Gastroesophageal sphincter (tissue), 4 donors: Measurements from ENCODE around the gene BET1L. TPM values are rescaled to one million over a fixed set of nuclear protein-coding genes. Genes with fewer than 3 reads are reported as not detected.
"Not testable (repeated sequence)": the region's sequence is repeated elsewhere in the genome, so short reads cannot be mapped to it uniquely, and the experiment has no call there.

Experiments
- ATAC-seq: fragments of 150-250 bp; one replicate; pipeline ENCODE4 v1.9.1; 2016; ENCODE audit warnings: mild to moderate bottlenecking, moderate library complexity
- H3K27ac ChIP-seq, 4 donors: fragments of 200-600 bp; sonication (generic) in 3 of 4; 1 replicate in 3 of 4; 2 replicates in 1 of 4; pipeline ENCODE4 v1.5.1; 2016 to 2019
- H3K27me3 ChIP-seq: fragments of 200-600 bp; sonication (generic); one replicate; pipeline ENCODE4 v1.5.1; 2019
- H3K36me3 ChIP-seq, 2 donors: fragments of 200-600 bp; sonication (generic); one replicate each; pipeline ENCODE4 v1.5.1; 2019; ENCODE audit warnings: control low read depth in 1 of 2
- H3K4me1 ChIP-seq, 3 donors: fragments of 200-600 bp; sonication (generic); 1 replicate in 2 of 3; 2 replicates in 1 of 3; pipeline ENCODE4 v1.5.1; 2016 to 2019; ENCODE audit warnings: control low read depth in 2 of 3
- H3K4me3 ChIP-seq, 2 donors: fragments of 200-600 bp; sonication (generic); one replicate each; pipeline ENCODE4 v1.5.1; 2019; ENCODE audit warnings: mild to moderate bottlenecking in 1 of 2, moderate library complexity in 1 of 2
- H3K9me3 ChIP-seq, 3 donors: fragments of 200-600 bp; sonication (generic); one replicate each; pipeline ENCODE4 v1.5.1; 2017 to 2019; ENCODE audit warnings: control low read depth in 2 of 3
- EP300 ChIP-seq: sonication (generic); formaldehyde crosslinking; IDR thresholded peaks from one replicate; pipeline ENCODE4 v1.6.1; 2017; ENCODE audit warnings: antibody characterized with exemption, mild to moderate bottlenecking
- POLR2A ChIP-seq, 2 donors: fragments of 450-650 bp; IDR thresholded peaks; one replicate each; pipeline ENCODE4 v1.6.1; 2017; ENCODE audit warnings: antibody characterized with exemption in 2 of 2, mild to moderate bottlenecking in 2 of 2, moderate library complexity in 1 of 2
- POLR2AphosphoS5 ChIP-seq: sonication (generic); formaldehyde crosslinking; IDR thresholded peaks from one replicate; pipeline ENCODE4 v1.6.1; 2017; ENCODE audit warnings: antibody characterized with exemption
- WGBS, 2 donors: methylation state at CpG; one replicate each; pipeline ENCODE4 v1.1.5; 2018; ENCODE audit warnings: low coverage in 1 of 2; 5-methylcytosine and 5-hydroxymethylcytosine counted together
- total RNA-seq, 4 donors: library from RNA; depleted of rRNA; stranded (reverse); fragments of >200 nt; gene quantifications; one replicate each; pipeline ENCODE4 v1.1.0, GENCODE V29; 2016
- TF ChIP-seq, protein P1 (sequence below), 4 experiments: fragments of 200-600 bp in 2 of 4; fragments of 450-650 bp in 2 of 4; sonication (generic) in 1 of 4; IDR thresholded peaks; one replicate each; pipeline ENCODE4 v1.5.1; 2017 to 2019; ENCODE audit warnings: antibody characterized with exemption in 4 of 4, mild to moderate bottlenecking in 2 of 4, moderate library complexity in 2 of 4

The BET1L gene
- total RNA-seq, 4 donors from 2014 or later: 25.3 to 39.4 (median 27.6) TPM

DNA sequence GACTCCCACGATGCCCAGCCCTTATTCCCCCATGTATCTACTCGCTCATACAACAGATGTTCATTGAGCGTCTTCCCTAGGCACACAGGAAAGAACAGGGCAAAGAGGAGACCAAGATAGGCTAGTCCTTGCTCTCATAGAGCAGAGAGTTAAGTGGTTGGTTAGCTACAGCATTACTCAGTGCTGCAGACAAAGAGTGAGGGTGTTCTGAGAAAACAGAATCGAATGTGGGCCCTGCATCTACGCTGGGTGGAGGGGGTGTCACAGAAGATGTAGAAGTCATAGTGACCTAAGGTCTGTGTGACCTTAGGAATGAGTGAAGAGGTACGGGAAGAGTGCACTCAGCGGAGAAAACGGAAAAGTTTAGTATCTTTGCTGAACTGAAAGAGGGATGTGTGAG is 41.9 kb upstream of the BET1L start:
- Histone ChIP-seq H3K4me1 (no peaks in the 10 kb centered on the region), H3K36me3 (peaks cover 8 to 100% of the 10 kb centered on the region in 2 donors), H3K27ac (no peak overlapping the region), H3K4me3 (no peak overlapping the region), H3K9me3 (no peaks in the 10 kb centered on the region), H3K27me3 (no peaks in the 10 kb centered on the region)
- ATAC-seq: no peak
- TF ChIP-seq EP300 (no peak), POLR2A (IDR thresholded peaks at IDR 0.05) (no peak), POLR2AphosphoS5 (no peak)
- TF ChIP-seq, protein P1, sequence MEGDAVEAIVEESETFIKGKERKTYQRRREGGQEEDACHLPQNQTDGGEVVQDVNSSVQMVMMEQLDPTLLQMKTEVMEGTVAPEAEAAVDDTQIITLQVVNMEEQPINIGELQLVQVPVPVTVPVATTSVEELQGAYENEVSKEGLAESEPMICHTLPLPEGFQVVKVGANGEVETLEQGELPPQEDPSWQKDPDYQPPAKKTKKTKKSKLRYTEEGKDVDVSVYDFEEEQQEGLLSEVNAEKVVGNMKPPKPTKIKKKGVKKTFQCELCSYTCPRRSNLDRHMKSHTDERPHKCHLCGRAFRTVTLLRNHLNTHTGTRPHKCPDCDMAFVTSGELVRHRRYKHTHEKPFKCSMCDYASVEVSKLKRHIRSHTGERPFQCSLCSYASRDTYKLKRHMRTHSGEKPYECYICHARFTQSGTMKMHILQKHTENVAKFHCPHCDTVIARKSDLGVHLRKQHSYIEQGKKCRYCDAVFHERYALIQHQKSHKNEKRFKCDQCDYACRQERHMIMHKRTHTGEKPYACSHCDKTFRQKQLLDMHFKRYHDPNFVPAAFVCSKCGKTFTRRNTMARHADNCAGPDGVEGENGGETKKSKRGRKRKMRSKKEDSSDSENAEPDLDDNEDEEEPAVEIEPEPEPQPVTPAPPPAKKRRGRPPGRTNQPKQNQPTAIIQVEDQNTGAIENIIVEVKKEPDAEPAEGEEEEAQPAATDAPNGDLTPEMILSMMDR (IDR thresholded peaks at IDR 0.05): no peak
- 84% methylated on average over 6 to 7 of the region's 8 CpGs for WGBS, 2 donors

DNA sequence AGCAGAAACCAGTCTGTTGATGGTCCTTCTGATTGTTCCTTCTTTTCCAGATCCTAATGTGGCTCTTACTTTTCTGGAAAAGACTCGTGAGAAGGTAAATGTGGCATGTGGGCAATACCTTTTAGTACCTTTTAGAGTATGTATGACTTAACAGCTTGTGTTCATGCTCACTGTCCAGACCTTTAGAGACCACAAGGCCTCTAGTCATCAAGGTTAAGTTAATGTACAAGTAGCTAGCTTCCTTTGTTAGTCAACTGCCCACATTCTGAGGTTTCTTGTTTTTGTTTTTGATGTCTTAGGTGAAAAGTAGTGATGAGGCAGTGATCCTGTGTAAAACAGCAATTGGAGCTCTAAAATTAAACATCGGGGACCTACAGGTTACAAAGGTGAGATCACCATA is 37.2 kb upstream of the BET1L start:
- ATAC-seq: no peak
- Histone ChIP-seq H3K4me3 (no peak overlapping the region), H3K27me3 (no peaks in the 10 kb centered on the region), H3K36me3 (peaks cover 4 to 99% of the 10 kb centered on the region in 2 donors), H3K27ac (no peak overlapping the region), H3K9me3 (no peaks in the 10 kb centered on the region), H3K4me1 (no peaks in the 10 kb centered on the region)
- TF ChIP-seq, protein P1 (IDR thresholded peaks at IDR 0.05): no peak
- TF ChIP-seq POLR2A (IDR thresholded peaks at IDR 0.05) (no peak), POLR2AphosphoS5 (no peak), EP300 (no peak)
- 78 to 85% methylated on average over 2 of the region's 2 CpGs for WGBS, 2 donors

DNA sequence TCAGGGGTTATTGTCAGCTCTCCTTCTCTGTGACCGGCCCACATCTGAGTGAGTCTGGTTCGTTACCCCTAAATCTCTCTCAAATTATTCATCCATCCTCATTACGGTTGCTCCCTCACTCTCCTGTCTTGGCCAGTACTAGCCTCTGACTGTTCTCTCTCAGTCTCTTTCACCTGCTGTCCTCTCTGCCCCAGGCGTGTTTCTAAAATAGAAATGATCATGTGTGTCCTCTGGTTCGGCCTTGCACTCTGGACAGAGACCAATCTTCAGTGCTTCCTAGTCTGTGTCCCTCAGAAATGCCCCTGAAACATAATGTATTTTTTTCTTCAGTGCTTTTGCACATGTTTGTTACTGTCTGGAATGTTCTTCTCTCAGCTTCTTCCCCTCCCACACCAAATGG is 34.4 kb upstream of the BET1L start:
- Histone ChIP-seq H3K36me3 (peaks cover 0 to 73% of the 10 kb centered on the region in 2 donors), H3K4me3 (no peak overlapping the region), H3K4me1 (peaks cover 0 to 19% (median 10%) of the 10 kb centered on the region in 3 donors), H3K9me3 (no peaks in the 10 kb centered on the region), H3K27ac (no peak overlapping the region), H3K27me3 (no peaks in the 10 kb centered on the region)
- no peak for ATAC-seq
- 79 to 85% methylated on average over 5 of the region's 5 CpGs for WGBS, 2 donors
- TF ChIP-seq, protein P1 (IDR thresholded peaks at IDR 0.05): no peak
- TF ChIP-seq POLR2A (IDR thresholded peaks at IDR 0.05) (no peak), EP300 (no peak), POLR2AphosphoS5 (no peak)

DNA sequence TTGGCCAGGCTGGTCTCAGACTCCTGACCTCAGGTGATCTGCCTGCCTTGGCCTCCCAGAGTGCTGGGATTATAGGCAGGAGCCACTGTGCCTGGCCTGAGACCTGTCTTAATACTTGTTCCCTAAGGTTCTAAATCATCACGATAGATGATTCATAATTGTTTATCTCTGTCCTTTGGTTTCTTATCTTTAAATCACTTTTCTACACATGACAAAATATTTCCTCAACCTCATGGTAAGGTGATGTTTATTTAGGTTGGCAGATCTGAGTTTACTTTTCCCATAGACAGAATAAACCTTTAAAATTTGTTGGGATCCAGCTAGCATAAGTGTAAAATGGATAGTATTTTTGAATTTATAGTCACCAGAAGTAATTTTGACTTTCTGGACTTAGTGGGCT is 33.1 kb upstream of the BET1L start:
- no peak for ATAC-seq
- Histone ChIP-seq H3K36me3 (peaks cover 0 to 60% of the 10 kb centered on the region in 2 donors), H3K4me3 (no peak overlapping the region), H3K27ac (no peak overlapping the region), H3K4me1 (peaks cover 0 to 25% (median 11%) of the 10 kb centered on the region in 3 donors), H3K9me3 (no peaks in the 10 kb centered on the region), H3K27me3 (no peaks in the 10 kb centered on the region)
- WGBS, 2 donors: 57 to 73% methylated on average over 1 of the region's 1 CpG
- TF ChIP-seq, protein P1 (IDR thresholded peaks at IDR 0.05): no peak
- no peak for TF ChIP-seq POLR2AphosphoS5
- TF ChIP-seq EP300: no peak
- no peak for TF ChIP-seq POLR2A (IDR thresholded peaks at IDR 0.05)

DNA sequence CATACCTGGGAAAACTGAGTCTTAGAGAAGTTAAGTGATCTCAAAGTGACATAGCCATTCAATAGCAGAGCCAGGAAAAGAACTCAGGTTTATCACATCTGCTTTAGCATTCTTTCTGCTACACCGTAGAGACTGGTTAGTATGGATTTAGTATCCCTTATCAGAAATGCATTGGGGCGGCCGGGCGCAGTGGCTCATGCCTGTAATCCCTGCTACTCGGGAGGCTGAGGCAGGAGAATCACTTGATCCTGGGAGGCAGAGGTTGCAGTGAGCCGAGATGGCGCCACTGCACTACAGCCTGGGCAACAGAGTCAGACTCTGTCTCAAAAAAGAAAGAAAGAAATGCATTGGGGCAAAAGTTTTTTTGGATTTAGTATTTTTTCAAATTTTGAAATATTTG is 31.1 kb upstream of the BET1L start:
- WGBS, 2 donors: 62 to 74% methylated on average over 4 to 7 of the region's 7 CpGs
- not testable (repeated sequence) for H3K27me3 ChIP-seq, ATAC-seq, H3K9me3 ChIP-seq, H3K27ac ChIP-seq, H3K4me3 ChIP-seq
- Histone ChIP-seq H3K36me3 (peaks cover 0 to 40% of the 10 kb centered on the region in 2 donors), H3K4me1 (peaks cover 0 to 35% (median 13%) of the 10 kb centered on the region in 3 donors)
